Upper lobe of left lung (tissue), 6 donors: ENCODE results near the gene RGS4. TPM values are rescaled to one million over a fixed set of nuclear protein-coding genes. Genes with fewer than 3 reads are reported as not detected.
A peak's percentile ranks its signal among the peaks of the same experiment; 100 is the strongest.

ENCODE experiments used
- ATAC-seq, 2 donors: fragments of 200-7000 bp; cut with Tn5 transposase; one replicate each; pipeline ENCODE4 v1.9.1; 2022; ENCODE audit warnings: mild to moderate bottlenecking in 2 of 2, moderate library complexity in 2 of 2; ENCODE audit not compliant: low FRiP score in 2 of 2
- DNase-seq, 2 donors: peaks; one replicate each; pipeline ENCODE4 v3.0.0-alpha.2; 2019 to 2020
- H3K27ac ChIP-seq, 4 donors: fragments of 200-600 bp; sonication (generic); one replicate each; pipeline ENCODE4 v1.5.1; 2016 to 2019
- H3K27me3 ChIP-seq, 4 donors: fragments of 200-600 bp; sonication (generic); one replicate each; pipeline ENCODE4 v1.5.1; 2017 to 2019
- H3K36me3 ChIP-seq, 4 donors: fragments of 200-600 bp; sonication (generic); one replicate each; pipeline ENCODE4 v1.5.1; 2016 to 2019
- H3K4me1 ChIP-seq, 4 donors: fragments of 200-600 bp; sonication (generic); one replicate each; pipeline ENCODE4 v1.5.1; 2018 to 2019
- H3K4me3 ChIP-seq, 4 donors: fragments of 200-600 bp; sonication (generic); one replicate each; pipeline ENCODE4 v1.5.1; 2017 to 2019; ENCODE audit warnings: mild to moderate bottlenecking in 2 of 4, moderate library complexity in 1 of 4
- H3K9me3 ChIP-seq, 4 donors: fragments of 200-600 bp; sonication (generic); one replicate each; pipeline ENCODE4 v1.5.1; 2018 to 2019
- CTCF ChIP-seq, 6 experiments: fragments of 450-650 bp in 4 of 6; fragments of 200-600 bp in 2 of 6; sonication (generic) in 2 of 6; IDR thresholded peaks; one replicate each; pipeline ENCODE4 v1.5.1; 2016 to 2019; ENCODE audit warnings: antibody characterized with exemption in 6 of 6
- EP300 ChIP-seq, 4 donors: sonication (generic); formaldehyde crosslinking; IDR thresholded peaks; one replicate each; pipeline ENCODE4 v1.5.1; 2017; ENCODE audit warnings: antibody characterized with exemption in 4 of 4, control low read depth in 2 of 4
- POLR2A ChIP-seq, 4 donors: fragments of 450-650 bp; IDR thresholded peaks; one replicate each; pipeline ENCODE4 v1.5.1; 2016 to 2017; ENCODE audit warnings: antibody characterized with exemption in 4 of 4, mild to moderate bottlenecking in 2 of 4
- POLR2AphosphoS5 ChIP-seq, 2 donors: sonication (generic); formaldehyde crosslinking; IDR thresholded peaks; one replicate each; pipeline ENCODE4 v1.5.1; 2017; ENCODE audit warnings: antibody characterized with exemption in 2 of 2
- WGBS, 2 donors: methylation state at CpG; one replicate each; pipeline ENCODE4 v1.1.5; 2017 to 2018; 5-methylcytosine and 5-hydroxymethylcytosine counted together
- total RNA-seq, 6 donors: library from RNA; depleted of rRNA in 4 of 6; stranded (reverse); fragments of >200 nt in 4 of 6; gene quantifications; one replicate each; pipeline versions ENCODE4 v1.1.0 to v1.2.1, GENCODE V29; 2016 to 2021
- donor health status: DM: no; HTN: no; CAD: no; lungs with moderate emphysema.
- donor health status: DM: no; HTN: yes; CAD: no; lungs with severe emphysema.

Gene RGS4
- total RNA-seq, 6 donors from 2014 or later, result 0.30 to 2.2 (median 0.93) TPM; not detected in 2

GRCh38 chr1:163076446-163076845, 7.3 kb downstream of the RGS4 start:
- no peak overlapping the region for H3K4me3 ChIP-seq
- WGBS, 2 donors, result 90 to 97% methylated on average over 3 of the region's 3 CpGs
- no peak for DNase-seq
- no peak for ATAC-seq
- no peaks in the 10 kb centered on the region for H3K36me3 ChIP-seq
- no peak overlapping the region for H3K27ac ChIP-seq
- no peaks in the 10 kb centered on the region for H3K4me1 ChIP-seq
- no peak for TF ChIP-seq POLR2AphosphoS5 (IDR thresholded peaks at IDR 0.05)
- no peak for TF ChIP-seq EP300 (IDR thresholded peaks at IDR 0.05)
- TF ChIP-seq POLR2A (IDR thresholded peaks at IDR 0.05), result no peak
- no peak for TF ChIP-seq CTCF (IDR thresholded peaks at IDR 0.05)
- no peaks in the 10 kb centered on the region for H3K9me3 ChIP-seq
- no peaks in the 10 kb centered on the region for H3K27me3 ChIP-seq

- Histone ChIP-seq H3K4me1 (no peaks in the 10 kb centered on the region), H3K4me3 (no peak overlapping the region), H3K27me3 (no peaks in the 10 kb centered on the region), H3K27ac (no peak overlapping the region), H3K9me3 (no peaks in the 10 kb centered on the region), H3K36me3 (no peaks in the 10 kb centered on the region)
- ATAC-seq (no peak), DNase-seq (no peak)
- TF ChIP-seq CTCF (IDR thresholded peaks at IDR 0.05), result no peak
- TF ChIP-seq EP300 (IDR thresholded peaks at IDR 0.05), result no peak
- TF ChIP-seq POLR2AphosphoS5 (IDR thresholded peaks at IDR 0.05), result no peak
- no peak for TF ChIP-seq POLR2A (IDR thresholded peaks at IDR 0.05)
- 87 to 90% methylated on average over 5 of the region's 5 CpGs for WGBS, 2 donors
These were observed 8.0 kb downstream of the RGS4 start for GRCh38 chr1:163076981-163077761.

GRCh38 chr1:163082971-163083370, 13.8 kb downstream of the RGS4 start:
- Histone ChIP-seq H3K27me3 (no peaks in the 10 kb centered on the region), H3K27ac (no peak overlapping the region), H3K36me3 (no peaks in the 10 kb centered on the region), H3K4me3 (no peak overlapping the region), H3K9me3 (no peaks in the 10 kb centered on the region), H3K4me1 (peaks cover 0 to 11% (median 4%) of the 10 kb centered on the region in 4 donors)
- no peak for ATAC-seq
- WGBS, 2 donors, result 46 to 56% methylated on average over 6 of the region's 6 CpGs
- no peak for TF ChIP-seq POLR2AphosphoS5 (IDR thresholded peaks at IDR 0.05)
- no peak for TF ChIP-seq EP300 (IDR thresholded peaks at IDR 0.05)
- no peak for TF ChIP-seq CTCF (IDR thresholded peaks at IDR 0.05)
- no peak for TF ChIP-seq POLR2A (IDR thresholded peaks at IDR 0.05)
- no peak for DNase-seq

GRCh38 chr1:163083690-163084089, 14.5 kb downstream of the RGS4 start:
- H3K4me1 ChIP-seq, result peaks cover 0 to 11% (median 4%) of the 10 kb centered on the region in 4 donors
- TF ChIP-seq POLR2AphosphoS5 (IDR thresholded peaks at IDR 0.05), result no peak
- no peak for TF ChIP-seq EP300 (IDR thresholded peaks at IDR 0.05)
- TF ChIP-seq POLR2A (IDR thresholded peaks at IDR 0.05), result no peak
- TF ChIP-seq CTCF (IDR thresholded peaks at IDR 0.05), result no peak
- ATAC-seq, result no peak
- no peak overlapping the region for H3K4me3 ChIP-seq
- peak overlapping the region in 1 of 4 donors; percentile 29 for H3K27ac ChIP-seq
- no peak for DNase-seq
- WGBS, 2 donors, result 90 to 94% methylated on average over 1 of the region's 1 CpG
- H3K36me3 ChIP-seq, result no peaks in the 10 kb centered on the region
- no peaks in the 10 kb centered on the region for H3K9me3 ChIP-seq
- no peaks in the 10 kb centered on the region for H3K27me3 ChIP-seq

GRCh38 chr1:163084330-163084729, 15.2 kb downstream of the RGS4 start:
- H3K9me3 ChIP-seq, result no peaks in the 10 kb centered on the region
- peaks cover 0 to 11% (median 4%) of the 10 kb centered on the region in 4 donors for H3K4me1 ChIP-seq
- no peak for ATAC-seq
- DNase-seq, result no peak
- no peak overlapping the region for H3K27ac ChIP-seq
- TF ChIP-seq POLR2AphosphoS5 (IDR thresholded peaks at IDR 0.05) (no peak), EP300 (IDR thresholded peaks at IDR 0.05) (no peak), CTCF (IDR thresholded peaks at IDR 0.05) (no peak), POLR2A (IDR thresholded peaks at IDR 0.05) (no peak)
- 47 to 63% methylated on average over 1 of the region's 1 CpG for WGBS, 2 donors
- H3K36me3 ChIP-seq, result no peaks in the 10 kb centered on the region
- H3K4me3 ChIP-seq, result no peak overlapping the region
- H3K27me3 ChIP-seq, result no peaks in the 10 kb centered on the region
